Fibroblast of the aortic adventitia (primary cell): ENCODE data around the gene TNIP1. TPM values are rescaled to one million over a fixed set of nuclear protein-coding genes. Genes with fewer than 3 reads are reported as not detected.

ENCODE experiments used
- DNase-seq: peaks from one replicate; pipeline ENCODE4 v3.0.0-alpha.2; 2010; ENCODE audit warnings: low read depth
- H3K4me3 ChIP-seq: 2 replicates; pipeline ENCODE4 v1.5.1; 2011; ENCODE audit warnings: low read depth, mild to moderate bottlenecking, control low read depth, low read length, moderate library complexity
- total RNA-seq: library from RNA; depleted of rRNA; stranded (reverse); fragments of >200 nt; gene quantifications from 2 replicates; pipeline ENCODE4 v1.2.3, GENCODE V29; 2012; ENCODE audit warnings: low replicate concordance
- TF ChIP-seq, protein P1 (sequence below): IDR thresholded peaks from 2 replicates; pipeline ENCODE4 v1.5.1; 2011; ENCODE audit warnings: mild to moderate bottlenecking, low read length, control low read depth, inconsistent platforms; ENCODE audit not compliant: insufficient read depth

Gene TNIP1
- total RNA-seq, 1 donor = 42.9 TPM

GRCh38 chr5:151123897-151124751, 43.3 kb upstream of the TNIP1 start:
- no peak overlapping the region for H3K4me3 ChIP-seq
- TF ChIP-seq, protein P1, sequence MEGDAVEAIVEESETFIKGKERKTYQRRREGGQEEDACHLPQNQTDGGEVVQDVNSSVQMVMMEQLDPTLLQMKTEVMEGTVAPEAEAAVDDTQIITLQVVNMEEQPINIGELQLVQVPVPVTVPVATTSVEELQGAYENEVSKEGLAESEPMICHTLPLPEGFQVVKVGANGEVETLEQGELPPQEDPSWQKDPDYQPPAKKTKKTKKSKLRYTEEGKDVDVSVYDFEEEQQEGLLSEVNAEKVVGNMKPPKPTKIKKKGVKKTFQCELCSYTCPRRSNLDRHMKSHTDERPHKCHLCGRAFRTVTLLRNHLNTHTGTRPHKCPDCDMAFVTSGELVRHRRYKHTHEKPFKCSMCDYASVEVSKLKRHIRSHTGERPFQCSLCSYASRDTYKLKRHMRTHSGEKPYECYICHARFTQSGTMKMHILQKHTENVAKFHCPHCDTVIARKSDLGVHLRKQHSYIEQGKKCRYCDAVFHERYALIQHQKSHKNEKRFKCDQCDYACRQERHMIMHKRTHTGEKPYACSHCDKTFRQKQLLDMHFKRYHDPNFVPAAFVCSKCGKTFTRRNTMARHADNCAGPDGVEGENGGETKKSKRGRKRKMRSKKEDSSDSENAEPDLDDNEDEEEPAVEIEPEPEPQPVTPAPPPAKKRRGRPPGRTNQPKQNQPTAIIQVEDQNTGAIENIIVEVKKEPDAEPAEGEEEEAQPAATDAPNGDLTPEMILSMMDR = no peak
- DNase-seq = no peak

DNA sequence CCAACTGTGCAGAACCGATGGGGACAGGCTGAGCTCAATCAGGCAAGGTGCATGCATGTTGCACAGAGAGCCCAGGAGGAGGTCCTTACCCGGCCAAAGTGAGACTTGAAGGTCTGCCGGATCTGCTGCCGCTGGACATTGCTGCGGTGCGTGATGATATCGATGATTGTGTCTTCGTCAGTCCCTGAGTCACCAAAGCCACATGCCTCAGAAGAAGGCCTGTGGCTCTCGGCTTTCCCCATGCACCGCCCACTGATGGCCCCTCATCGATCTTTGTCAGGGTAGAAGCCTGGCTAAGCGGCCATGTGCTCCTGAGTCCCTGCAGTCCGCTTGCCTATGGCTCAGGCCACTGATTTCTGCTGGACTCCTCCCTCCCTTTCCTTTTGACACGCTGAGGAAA, 42.0 kb upstream of the TNIP1 start:
- no peak for DNase-seq
- H3K4me3 ChIP-seq = no peak overlapping the region
- TF ChIP-seq, protein P1 = no peak

DNA sequence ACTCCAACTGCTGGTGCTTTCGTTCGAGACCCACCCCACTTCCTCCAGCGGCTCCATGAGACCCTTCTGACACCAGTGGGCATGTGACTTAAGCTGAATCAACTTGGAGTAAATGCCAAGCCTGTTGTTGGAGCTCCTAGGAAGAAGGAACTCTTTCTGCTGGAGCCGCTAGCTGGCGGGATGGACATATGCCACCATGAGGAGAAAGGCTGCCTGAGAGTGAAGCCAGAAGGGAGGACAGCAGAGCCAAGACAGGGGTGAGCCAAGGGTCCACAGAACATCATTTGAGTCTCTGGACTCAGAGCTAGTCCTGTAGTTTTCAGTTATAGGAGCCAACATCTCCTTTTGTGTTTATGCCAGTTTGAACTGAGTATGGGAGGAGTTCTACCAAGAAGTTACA, 40.8 kb upstream of the TNIP1 start:
- TF ChIP-seq, protein P1 = no peak
- no peak overlapping the region for H3K4me3 ChIP-seq
- no peak for DNase-seq

- TF ChIP-seq, protein P1 = no peak
- DNase-seq = no peak
- H3K4me3 ChIP-seq = no peak overlapping the region
These were observed 40.3 kb upstream of the TNIP1 start for GRCh38 chr5:151121095-151121494.

GRCh38 chr5:151118913-151119575, 38.2 kb upstream of the TNIP1 start:
- H3K4me3 ChIP-seq = no peak overlapping the region
- TF ChIP-seq, protein P1 = no peak
- DNase-seq = no peak

DNA sequence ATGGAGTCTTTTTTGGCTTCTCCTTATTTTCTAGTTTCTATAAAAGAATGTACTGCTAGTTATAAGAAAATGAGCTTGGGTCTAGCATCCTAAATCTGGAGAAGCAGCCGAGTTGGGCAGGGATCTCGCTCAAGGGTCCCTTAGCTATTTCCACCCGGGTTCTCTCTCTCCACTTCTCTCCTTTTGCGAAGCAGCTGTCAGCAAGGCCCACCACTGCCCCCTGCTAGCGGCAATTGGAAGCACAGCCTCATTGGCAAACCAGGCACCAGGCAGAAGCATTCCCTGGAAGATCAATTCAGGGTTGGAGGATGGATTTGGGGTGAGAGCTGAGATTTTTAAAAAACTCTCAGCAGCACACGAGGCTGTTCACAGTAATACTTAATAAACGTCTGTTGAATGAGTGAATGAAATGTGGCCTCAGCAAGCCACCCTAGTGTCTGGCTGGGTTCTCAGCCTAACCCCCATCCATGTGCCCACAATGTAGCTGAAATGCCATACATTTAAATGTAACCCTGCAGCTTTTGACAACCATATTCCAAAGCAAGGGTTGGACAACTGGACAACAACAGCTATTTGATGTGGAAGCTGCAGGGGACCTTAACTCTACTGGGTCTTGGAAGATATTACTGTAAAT, 34.6 kb upstream of the TNIP1 start:
- peak; percentile 67 for DNase-seq
- H3K4me3 ChIP-seq = no peak overlapping the region
- TF ChIP-seq, protein P1 = peak; percentile 98
